Hepatic stellate cell (primary cell): ENCODE data around the gene MEI1.
"Not testable (repeated sequence)": the region's sequence is repeated elsewhere in the genome, so short reads cannot be mapped to it uniquely, and the experiment has no call there.

Experiments
- DNase-seq: peaks from one replicate; pipeline ENCODE4 v3.0.0; 2011; ENCODE audit warnings: low spot score

Gene MEI1

GRCh38 chr22:41682033-41682807 is 17.1 kb upstream of the MEI1 start:
- peak; percentile 79 for DNase-seq

- no peak for DNase-seq
Measured at GRCh38 chr22:41683052-41683451, 16.3 kb upstream of the MEI1 start.

- DNase-seq, result peak; percentile 32
Measured at GRCh38 chr22:41683616-41684015, 15.7 kb upstream of the MEI1 start.

DNA sequence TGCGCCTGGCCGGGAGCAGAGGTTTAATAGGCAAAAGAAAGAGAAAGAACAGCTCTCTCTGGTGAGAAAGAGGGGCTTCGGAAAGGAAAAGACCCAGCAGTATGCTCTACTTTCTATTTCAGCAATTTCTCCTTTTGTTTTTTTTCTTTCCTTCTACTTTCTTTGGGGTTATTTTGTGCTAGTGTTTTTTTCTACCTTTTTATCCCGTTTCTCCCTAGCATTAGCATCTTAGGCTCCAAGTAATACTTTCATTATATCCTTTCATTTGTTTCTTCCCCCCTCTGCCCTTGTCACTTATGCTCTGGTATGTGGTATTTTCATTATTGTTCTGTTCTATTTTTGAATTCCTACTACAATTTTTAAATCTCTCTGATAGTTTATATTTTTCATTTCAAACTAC is 15.1 kb upstream of the MEI1 start:
- no peak for DNase-seq

- DNase-seq, result not testable (repeated sequence)
Measured at GRCh38 chr22:41686890-41687289, 12.4 kb upstream of the MEI1 start.

DNA sequence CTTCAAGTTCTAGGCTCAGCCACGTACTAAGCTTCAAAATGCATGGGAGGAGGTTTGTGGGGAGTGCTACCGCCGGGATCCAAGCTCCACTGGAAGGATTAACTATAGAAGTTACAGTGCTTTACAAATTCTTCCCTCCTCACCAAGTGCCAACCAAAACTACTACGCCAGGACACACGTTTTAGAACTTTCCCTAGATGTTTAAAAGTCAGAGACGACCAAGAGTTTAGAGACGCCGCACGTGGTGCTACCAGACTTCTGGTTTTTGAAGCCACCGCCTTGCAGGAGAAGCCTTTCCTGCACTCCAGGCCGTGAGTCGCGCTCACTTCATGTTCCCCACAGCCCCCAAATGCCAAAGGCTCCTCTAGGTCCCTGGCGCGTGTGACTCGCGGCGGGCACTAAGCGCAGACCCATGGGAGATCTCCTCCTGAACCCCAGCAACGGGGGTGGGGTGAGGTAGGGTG is 11.4 kb upstream of the MEI1 start:
- peak; percentile 45 for DNase-seq

- DNase-seq, result peak; percentile 93
Measured at GRCh38 chr22:41688365-41689211, 10.7 kb upstream of the MEI1 start, which contains the start of gene SNU13. TSS of gene SNU13 (minus strand) at chr22:41688867. CDS start at chr22:41688796, 71 bp downstream.

DNA sequence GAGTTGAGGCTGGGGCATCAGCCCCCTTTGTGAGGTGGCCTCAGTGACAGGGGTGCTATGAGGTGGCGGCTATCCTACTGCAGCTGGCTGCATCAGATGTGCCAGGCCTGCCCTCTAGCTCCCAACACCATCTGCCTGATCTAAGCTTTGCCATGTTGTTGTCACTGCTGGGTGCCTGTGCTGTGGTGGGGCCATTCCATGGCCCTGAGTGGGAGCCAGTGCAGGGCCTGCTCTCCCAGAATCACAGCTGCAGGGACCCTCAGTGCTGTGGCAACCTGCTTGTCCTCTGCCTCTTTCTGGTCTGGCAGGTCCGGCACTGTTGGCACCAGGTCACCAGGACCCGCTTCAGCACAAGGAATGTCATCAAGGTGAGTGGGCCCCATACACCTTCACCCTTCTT is 8.8 kb upstream of the MEI1 start:
- DNase-seq, result no peak

DNA sequence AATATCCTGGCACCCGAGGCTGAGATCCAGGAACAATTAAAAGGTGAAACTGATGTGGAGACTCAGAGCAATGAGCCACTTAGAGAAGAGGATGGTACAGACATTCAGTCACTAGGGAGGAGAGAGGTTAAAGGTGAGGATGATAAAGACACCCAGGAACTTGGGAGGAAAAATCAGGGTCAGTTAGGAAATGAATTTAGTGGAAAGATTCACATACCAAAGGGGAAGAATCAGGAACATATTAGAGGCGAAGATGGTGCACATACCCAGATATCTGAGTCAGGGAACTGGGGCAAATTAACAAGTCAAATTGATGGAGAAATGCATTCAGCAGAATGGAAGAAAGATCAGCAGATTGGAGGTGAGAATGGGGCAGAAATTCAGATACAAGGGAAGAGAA is 4.1 kb upstream of the MEI1 start:
- no peak for DNase-seq

DNA sequence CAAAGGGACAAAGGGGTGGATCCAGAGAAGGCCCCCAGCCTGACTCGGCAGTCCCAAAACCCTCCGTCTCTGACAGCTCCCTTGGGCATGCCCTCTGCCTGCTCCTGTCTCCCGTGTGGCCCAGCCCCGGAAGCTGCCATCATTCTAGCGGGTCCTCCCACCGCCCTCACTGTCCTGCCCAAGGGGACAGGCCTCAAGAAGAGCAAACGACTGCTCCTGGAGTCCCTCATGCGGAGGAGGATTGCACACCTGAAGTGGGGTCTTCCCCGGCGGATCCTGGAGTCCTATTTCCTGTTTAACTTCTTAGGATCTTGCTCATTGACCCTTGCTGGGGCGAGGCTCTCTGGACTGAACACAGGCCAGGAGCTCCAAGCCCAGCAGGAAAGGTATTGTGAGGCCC is 2.6 kb upstream of the MEI1 start:
- DNase-seq, result no peak

GRCh38 chr22:41697126-41697775 is 2.1 kb upstream of the MEI1 start:
- peak; percentile 89 for DNase-seq

DNA sequence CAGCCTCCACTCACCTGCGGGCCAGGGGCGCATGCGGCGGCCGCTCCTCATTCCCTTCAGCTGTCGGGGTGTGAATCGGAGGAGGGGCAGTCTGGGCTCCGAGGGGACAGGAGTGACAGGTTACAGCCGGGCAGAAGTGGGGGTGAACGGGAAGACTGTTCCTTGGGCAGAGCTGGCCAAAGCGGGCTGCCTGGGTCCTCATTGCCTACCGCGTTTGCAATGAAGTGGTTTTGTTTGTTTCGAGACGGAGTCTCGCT is 733 bp downstream of the MEI1 start:
- DNase-seq, result no peak

DNA sequence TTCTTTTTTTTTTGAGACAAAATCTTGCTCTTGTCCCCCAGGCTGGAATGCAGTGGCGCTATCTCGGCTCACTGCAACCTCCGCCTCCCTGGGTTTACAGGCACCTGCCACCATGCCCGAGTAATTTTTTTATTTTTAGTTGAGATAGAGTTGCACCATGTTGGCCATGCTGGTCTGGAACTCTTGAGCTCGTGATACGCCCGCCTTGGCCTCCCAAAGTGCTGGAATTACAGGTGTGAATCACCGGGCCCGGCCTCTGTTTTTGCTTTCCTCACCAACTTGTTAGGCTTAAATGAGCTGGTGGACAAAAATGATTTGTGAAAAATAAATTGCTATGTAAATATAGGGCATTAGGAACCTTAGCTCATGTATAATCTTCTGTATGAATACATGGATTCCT is 3.5 kb downstream of the MEI1 start:
- DNase-seq, result no peak

- no peak for DNase-seq
Measured at GRCh38 chr22:41709341-41709740, 10.0 kb downstream of the MEI1 start.

DNA sequence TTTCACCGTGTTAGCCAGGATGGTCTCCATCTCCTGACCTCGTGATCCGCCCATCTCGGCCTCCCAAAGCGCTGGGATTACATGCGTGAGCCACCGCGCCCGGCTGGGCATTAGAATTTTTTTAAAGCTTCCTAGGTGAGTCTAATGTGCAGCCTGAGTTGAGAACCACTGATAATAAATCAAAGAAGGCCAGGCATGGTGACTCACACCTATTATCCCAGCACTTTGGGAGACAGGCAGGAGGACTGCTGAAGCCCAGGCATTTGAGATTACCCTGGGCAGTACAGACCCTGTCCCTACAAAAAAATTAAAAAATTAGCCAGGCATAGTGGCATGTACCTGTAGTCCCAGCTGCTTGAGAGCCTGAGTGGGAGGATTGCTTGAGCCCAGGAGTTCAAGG is 13.7 kb downstream of the MEI1 start:
- no peak for DNase-seq

DNA sequence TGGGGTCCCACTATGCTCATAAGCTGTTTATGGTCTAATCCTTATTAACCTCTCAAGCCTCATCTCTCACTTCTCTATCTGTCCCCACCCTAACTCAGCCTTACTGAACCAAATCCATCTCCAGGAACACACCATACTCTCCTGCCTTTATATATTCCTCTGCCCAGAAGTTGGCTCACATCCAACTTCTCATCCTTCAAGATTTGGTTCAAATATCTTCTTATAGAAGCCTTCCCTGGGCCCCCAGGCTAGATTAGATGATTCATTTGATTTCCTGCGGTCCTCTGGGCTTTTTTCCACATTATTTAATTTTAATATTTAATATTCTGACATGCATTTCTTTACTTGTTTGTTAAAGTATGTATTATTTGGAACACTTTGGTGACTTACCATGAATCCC is 23.2 kb downstream of the MEI1 start:
- no peak for DNase-seq

DNA sequence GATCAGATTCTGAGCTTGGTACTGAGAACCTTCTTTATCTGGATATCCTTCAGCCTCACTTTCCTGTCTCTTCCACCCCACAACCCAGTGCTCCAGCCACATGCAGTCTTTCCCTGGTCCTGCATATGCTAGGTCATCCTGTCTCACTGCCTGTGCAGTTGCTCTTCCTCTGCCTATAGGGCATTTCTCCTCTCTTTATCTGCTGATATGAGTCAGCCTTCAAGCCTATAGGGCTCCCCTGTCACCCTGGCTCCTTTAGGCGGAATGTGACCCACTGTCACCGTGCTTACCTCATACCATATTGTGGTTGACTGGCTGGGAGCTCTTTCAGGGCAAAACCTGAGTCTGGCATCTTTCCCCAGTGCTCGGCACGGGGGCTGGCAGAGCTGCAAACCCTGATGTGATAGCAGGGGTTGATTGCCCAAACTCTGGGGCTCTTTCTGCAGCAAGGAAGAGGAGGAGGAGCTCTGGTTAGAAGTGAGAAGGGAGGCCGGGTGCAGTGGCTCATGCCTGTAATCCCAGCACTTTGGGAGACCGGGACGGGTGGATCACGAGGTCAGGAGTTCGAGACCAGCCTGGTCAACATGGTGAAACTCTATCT is 26.3 kb downstream of the MEI1 start:
- DNase-seq, result no peak

DNA sequence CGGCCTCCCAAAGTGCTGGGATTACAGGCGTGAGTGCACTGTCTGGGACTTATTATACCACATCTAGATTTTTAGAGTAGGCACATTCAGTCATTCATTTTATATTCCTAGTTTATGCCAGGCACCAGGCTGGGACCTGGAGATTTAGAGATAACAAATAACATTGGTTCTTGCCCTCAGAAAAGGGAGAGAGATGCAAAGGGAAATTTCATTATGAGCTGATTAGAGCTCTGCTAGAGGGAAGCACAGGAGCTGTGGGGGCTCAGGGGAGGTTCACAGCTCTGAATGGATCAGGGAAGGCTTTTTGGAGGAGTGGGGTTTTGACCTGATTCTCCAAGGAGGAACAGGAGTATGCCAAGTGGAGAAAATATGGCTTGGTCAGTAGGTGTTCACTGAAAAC is 32.3 kb downstream of the MEI1 start:
- DNase-seq, result no peak

DNA sequence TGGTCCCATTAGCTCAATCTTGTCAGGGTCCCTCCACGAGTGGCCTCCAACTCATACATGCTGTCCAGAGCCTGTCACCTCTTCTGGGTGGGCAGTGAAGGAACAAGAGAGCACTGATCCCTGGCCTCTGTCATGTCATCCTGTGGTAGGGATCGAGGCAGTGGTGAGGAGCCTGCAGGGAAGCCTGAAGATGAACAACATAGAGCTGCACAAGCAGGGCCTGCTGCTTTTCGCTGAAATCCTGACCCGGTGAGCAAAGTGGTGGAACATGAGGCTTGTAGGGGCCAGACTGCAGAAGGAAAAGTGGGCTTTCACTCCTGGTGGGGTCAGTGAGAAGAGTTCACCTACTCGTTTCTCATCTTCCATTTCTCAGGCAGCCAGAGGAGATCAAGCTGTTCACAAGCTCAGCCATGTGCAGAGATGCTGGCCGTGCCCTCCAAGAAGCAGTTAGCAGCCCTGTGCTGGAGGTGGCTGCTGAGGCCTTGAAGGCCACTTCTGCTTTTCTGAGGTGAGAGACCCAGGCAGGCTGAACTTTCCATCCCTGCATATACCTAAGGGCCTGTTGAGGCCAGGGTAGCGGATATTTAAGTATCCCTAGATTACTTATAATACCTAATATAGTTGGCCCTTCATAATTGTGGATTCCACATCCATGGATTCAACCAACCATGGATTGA is 32.9 kb downstream of the MEI1 start:
- DNase-seq, result no peak

DNA sequence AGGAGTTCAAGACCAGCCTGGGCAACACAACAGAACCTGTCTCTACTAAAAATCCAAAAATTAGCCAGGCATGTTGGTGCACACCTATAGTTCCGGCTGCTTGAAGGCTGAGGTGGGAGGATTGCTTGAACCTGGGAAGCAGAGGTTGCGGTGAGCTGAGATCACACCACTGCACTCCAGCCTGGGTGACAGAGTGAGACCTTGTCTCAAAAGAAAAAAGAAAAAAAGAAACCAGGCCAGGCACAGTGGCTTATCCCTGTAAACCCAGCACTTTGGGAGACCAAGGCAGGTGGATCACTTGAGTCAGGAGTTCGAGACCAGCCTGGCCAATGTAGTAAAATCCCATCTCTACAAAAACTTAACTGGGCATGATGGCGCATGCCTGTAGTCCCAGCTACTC is 33.9 kb downstream of the MEI1 start:
- DNase-seq, result not testable (repeated sequence)

GRCh38 chr22:41739576-41739975 is 40.3 kb downstream of the MEI1 start:
- DNase-seq, result no peak

DNA sequence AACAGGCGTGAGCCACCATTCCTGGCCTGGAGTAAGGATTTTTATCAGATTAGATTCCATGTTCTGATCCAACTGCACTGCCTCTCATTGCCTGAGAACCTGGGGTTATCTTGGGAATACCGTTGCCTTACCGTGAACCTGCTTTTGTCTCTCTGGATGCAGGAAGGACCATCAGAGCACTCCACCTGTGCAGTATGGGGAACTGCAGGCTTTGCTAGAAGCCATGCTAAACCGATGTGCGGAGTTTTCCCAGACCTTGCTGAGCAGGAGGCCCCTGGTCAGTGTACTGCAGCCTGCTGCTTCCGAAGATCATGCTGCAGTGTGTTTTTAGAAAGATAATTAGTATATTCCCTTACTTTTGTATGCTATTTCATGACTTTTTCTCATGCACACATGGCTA is 43.6 kb downstream of the MEI1 start:
- no peak for DNase-seq
